ENCODE results near the gene TMEM158.

GRCh38 chr3:45185052-45185451 lies 41.0 kb downstream of the TMEM158 start:
- no peak for TF ChIP-seq MYC (IDR thresholded peaks at IDR 0.05; ENCODE audit: low read depth, low read length)
- TF ChIP-seq POLR2A (IDR thresholded peaks at IDR 0.05; ENCODE audit: extremely low read depth, insufficient read length), result no peak
